HG03095 (cell line): Measurements from ENCODE around the gene LRIG2.
"Not testable (repeated sequence)": the region's sequence is repeated elsewhere in the genome, so short reads cannot be mapped to it uniquely, and the experiment has no call there.

Experiments
- ATAC-seq: cut with Tn5 transposase; IDR thresholded peaks from one replicate; pipeline ENCODE4 v1.9.1; 2021; ENCODE audit warnings: moderate library complexity; ENCODE audit not compliant: unreplicated experiment

The LRIG2 gene, protein sequence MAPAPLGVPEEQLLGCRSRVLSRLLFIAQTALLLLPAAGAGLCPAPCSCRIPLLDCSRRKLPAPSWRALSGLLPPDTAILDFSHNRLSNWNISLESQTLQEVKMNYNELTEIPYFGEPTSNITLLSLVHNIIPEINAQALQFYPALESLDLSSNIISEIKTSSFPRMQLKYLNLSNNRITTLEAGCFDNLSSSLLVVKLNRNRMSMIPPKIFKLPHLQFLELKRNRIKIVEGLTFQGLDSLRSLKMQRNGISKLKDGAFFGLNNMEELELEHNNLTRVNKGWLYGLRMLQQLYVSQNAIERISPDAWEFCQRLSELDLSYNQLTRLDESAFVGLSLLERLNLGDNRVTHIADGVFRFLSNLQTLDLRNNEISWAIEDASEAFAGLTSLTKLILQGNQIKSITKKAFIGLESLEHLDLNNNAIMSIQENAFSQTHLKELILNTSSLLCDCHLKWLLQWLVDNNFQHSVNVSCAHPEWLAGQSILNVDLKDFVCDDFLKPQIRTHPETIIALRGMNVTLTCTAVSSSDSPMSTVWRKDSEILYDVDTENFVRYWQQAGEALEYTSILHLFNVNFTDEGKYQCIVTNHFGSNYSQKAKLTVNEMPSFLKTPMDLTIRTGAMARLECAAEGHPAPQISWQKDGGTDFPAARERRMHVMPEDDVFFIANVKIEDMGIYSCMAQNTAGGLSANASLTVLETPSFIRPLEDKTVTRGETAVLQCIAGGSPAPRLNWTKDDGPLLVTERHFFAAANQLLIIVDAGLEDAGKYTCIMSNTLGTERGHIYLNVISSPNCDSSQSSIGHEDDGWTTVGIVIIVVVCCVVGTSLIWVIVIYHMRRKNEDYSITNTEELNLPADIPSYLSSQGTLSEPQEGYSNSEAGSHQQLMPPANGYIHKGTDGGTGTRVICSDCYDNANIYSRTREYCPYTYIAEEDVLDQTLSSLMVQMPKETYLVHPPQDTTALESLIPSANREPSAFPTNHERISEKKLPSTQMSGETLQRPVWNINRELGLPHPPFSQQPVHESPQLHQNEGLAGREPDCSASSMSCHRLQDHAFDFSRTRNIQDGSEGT

DNA sequence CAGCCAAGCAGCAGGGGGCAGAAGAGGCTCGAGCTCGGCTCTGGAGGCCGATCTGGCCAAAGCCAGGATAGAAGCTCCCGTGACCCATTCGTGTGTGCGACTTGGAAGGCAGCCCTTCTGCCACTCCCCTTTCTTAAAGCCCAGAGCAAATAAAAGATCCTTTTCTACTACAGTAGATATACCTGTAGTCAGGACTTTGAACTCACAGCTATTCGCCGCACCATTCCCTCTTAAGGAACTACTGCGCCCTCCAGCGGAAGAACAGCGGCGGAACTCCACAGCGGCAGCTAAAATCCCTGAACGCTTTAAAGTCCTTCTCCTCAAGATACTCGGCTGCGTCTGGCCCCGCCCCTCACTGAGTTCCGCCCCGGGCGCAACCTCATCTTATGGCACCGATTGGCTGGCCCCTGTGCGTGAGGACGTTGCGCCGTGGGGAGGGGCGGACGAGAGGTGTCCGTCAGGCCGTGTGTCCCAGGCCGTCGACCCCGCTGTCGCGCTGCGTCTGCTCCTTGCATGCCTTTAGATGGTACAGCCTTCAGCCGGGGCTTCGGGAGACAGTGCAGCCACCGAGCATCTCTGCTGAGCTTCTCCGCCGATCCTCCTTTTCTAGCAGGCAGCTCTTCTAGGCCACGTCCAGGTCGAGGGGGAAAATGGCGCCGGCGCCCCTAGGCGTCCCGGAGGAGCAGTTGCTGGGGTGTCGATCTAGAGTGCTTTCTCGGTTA lies at the start of gene LRIG2:
LRIG2 (plus strand) TSS at position 442 of the 722 bp plus-strand sequence; CDS start at position 651, 209 bp downstream.
- ATAC-seq: peak; percentile 96

DNA sequence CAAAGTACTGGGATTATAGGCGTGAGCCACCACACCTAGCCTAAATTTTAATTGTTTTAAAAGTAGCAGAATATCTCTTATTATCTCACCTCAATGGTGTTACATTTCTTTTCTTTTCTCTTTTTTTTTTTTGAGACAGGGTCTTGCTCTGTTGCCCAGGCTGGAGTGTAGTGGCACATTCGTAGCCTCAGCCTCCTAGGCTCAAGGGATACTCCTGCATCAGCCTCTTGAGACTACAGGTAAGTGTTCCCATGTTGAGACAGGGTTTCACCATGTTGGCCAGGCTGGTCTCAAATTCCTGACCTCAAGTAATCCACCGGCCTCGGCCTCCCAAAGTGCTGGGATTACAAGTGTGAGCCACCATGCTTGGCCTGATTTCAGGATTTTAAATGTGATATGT lies 49.7 kb upstream of the LRIG2 start:
- ATAC-seq: not testable (repeated sequence)

DNA sequence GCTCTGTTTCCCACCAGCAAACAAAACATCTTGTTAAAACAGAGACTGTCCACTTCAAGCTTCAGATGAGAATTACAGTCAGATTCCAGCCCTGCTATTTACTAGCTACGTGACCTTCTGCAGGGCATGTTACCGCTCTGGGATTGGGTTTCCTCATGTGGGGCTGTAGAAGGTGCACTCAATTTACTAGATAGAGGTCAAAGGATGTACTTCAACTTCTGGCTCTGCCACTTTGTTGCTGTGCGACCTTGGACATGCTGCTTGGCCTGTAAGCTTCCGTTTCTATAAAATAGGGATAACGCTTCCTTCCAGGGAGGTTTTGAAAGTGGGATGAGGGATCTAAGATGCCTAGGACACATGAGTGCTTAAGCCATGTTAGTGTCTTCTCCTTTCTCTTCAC lies 46.0 kb upstream of the LRIG2 start:
- ATAC-seq: no peak

- no peak for ATAC-seq
Observed at GRCh38 chr1:113027449-113027848, 45.5 kb upstream of the LRIG2 start.

DNA sequence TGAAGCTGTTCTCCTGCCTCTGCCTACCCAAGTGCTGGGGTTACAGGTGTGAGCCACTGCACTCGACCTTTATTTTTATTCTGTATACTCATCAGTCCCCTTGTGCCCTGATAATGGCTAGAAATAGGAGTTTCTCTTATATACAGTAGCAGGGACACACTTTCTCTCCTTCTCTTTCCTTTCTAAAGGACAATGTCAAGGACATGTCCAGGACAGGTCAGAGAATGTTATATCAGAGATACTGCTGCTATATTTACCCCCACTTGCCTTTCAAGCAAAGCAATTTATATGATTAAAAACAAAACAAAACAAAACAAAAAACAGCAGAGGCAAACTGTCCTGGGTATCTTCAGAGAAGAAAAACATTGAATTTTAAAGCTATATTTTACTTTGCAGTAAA lies 43.2 kb upstream of the LRIG2 start:
- ATAC-seq: no peak

DNA sequence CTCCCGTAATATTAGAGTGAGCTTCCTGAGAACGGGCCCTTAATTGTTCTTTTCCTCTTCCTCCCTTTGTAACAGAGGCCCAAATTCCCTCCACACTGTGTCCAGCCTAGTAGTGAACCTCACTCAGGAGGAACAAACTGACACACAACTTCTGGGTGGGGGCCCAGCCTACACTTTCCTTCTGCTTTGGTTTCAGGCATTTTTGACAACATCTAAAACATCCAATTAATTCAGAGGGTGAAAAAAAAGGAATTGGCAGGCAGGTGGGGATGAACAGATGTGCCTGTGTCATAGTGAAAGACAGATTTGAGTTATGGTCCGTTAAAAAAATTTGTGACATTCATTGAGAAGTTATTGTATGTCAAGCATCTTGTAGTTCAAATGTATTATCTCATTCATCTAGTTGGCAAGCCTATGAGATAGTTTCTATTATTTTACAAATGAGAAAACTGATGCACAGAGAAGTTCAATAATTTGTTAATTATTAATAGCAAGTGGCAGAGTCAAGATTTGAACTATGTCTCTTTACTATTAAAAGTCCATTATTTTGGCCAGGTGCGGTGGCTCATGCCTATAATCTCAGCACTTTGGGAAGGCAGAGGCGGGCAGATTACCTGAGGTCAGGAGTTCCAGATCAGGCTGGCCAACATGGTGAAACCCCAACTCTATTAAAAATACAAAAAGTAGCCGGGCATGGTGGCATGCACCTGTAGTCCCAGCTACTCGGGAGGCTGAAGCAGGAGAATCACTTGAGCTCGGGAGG lies 41.6 kb upstream of the LRIG2 start:
- ATAC-seq: peak; percentile 82

GRCh38 chr1:113035086-113035485 lies 37.9 kb upstream of the LRIG2 start:
- no peak for ATAC-seq

DNA sequence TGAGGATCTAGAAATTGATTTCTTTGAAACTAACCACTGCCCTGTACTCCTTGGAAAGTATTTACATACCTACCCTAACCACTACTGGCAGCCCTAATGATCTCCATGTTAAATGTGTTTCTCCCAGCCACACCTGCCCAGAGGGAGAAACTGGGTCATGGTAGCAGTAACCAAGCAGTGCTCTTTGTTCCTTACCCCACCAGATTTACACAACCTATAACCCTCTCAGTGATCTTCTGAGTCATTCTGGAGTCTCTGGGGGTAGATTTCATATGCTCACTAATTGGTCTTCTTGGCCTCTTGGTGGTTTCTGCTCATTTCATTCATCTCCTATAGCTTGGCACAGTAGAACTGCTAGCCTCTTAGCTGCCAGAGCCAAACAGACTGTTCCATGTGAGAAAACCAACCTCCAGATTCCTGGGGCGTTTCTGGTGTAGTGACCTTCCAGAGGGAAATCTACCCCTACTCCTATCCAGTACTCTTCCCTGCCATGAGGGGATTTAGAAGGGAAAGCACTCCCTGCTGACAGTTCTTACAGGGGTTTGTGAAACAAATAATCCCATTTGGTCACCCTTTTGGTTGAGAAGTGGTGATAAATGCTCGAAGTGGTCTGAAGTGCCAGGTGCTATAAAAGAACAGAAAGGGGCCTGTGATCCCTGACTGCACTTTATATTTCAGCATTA lies 36.2 kb upstream of the LRIG2 start:
- peak; percentile 54 for ATAC-seq

DNA sequence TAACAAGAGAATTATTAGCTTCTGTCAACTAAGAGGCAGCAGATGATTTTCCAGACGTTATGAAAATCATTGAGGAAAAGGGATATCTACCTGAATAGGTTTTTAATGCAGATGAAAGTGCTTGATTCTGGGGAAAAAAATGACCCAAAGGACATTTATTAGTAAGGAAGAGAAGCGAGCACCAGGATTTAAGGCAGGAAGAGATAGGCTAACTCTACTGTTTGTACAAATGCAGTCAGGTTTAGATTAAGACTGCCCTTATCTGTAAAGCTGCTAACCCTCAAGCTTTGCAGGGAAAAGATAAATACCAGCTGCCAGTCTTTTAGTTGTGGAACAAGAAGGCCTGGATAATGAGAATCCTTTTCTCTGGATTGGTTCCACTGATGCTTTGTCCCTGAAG lies 33.0 kb upstream of the LRIG2 start:
- ATAC-seq: no peak

DNA sequence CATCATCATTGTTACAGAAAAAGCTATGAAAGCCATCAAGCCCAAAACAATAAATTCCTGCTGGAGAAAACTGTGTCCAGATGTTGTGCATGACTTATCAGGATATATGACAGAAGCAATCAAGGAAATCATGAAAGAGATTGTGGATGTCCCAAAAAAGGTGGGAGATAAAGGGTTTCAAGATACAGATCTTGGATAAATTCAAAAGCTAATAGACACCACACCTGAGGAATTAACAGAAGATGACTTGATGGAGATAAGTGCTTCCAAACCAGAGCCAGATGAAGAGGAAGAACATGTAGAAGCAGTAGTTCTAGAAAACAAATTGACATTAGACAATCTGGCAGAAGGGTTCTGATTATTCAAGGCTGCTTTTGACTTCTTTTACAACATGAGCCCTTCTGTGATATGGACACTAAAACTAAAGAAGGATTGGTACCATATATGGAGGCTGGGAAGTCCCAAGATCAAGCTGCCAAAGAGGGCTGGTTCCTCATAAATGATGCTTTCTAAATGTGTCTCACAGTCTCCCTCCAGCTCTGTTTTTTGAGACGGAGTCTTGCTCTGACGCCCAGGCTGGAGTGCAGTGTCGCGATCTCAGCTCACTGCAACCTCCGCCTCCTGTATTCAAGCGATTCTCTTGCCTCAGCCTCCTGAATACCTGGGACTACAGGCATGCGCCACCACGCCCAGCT lies 32.1 kb upstream of the LRIG2 start:
- ATAC-seq: no peak

DNA sequence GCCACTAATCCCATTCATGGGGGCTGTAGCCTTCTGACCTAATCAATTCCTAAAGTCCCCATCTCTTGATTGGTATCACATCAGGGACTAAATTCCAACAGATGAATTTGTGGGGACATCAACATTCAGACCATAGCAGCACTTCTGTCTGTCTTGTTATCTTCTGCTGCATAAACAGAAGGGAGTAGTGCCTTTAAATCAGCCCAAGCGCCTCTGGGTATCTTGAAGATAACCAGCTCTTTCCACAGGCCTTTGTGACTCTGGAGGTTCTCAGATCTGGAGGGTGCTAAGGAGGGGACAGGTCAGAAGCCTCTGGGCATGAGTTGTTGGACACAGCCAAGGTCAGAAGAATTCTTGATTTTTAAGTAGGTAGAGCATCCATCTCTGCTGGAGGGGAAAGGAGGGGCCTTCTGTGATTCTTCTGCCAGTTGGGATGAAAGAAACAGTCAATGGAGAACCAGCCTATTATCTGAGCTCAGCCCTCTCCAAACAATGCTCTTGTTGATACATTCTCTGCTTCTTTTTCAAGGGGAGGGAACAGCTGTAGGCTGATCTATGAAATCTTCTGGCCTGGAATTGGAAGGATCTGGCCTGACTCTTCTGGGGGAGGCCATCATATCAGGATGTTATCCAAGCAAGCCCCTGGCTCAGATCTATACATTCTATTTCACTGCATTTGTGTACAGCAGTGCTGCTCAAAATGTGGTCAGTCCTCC lies 31.3 kb upstream of the LRIG2 start:
- peak; percentile 5 for ATAC-seq

DNA sequence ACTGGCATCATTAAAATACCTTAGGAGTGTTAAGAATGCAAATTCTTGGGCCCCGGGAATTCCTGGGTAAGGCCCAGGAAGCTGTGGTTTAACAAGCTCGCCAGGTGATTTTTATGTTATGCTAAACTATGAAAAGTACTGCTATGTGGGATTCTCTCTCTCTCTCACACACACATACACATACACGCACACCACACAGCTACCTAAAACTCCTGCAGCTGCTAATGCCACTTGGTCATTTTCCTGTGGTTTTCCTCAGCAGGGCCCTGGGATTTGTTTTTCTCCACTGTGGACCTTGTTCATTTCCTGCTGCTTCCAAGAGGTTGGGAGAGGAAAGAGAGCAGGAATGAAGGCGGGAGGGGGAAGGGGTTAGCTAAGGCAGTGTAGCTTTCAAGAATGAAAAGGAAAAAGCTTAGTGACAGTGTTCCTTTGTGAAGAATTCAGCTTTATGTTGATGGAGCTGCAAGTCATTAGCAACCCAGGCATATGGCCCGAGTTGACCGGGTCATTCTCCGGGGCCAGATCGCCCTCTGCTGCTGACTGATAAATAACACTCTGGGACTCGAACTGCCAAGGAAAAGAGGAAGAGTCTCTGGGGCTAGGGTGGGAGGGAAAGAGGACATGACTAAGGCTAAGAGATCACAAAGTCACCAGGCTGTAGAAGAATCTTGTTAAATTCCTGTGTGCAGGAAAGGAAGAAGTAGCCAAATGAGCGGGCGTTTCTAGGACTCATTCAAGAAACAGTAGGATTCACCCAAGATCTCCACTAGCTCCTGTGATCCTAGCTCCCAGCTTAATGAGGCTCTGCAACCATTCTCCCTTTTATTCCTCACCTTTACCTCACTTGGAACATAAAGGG lies 30.5 kb upstream of the LRIG2 start:
- peak; percentile 60 for ATAC-seq

GRCh38 chr1:113043144-113043488 lies 29.9 kb upstream of the LRIG2 start:
- not testable (repeated sequence) for ATAC-seq

DNA sequence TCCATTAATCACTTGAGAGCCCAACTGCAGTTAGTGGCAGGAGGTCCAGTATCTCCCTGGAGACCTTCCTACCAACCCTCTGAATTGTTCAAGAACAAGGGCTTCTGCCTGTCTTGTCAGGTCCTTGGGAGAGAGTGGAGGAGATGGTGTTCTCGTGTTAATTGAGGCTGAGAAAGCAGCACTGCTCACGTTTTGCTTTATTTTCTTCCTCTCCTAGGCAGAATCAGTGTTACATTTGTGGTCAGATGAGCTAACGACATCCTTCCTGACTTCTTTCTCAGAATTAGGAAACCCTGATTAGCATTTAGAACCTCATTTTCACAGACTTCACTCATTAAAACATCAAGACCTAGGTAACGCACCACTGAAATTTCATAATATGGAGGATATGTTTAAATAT lies 26.4 kb upstream of the LRIG2 start:
- no peak for ATAC-seq

- ATAC-seq: no peak
Observed at GRCh38 chr1:113048064-113048463, 24.9 kb upstream of the LRIG2 start.

GRCh38 chr1:113053344-113054126 lies 19.5 kb upstream of the LRIG2 start:
- ATAC-seq: no peak

- no peak for ATAC-seq
Observed at GRCh38 chr1:113055570-113055969, 17.4 kb upstream of the LRIG2 start.
